HG02588 (cell line): ENCODE measurements around the gene DIP2C.
"Not testable (repeated sequence)": the region's sequence is repeated elsewhere in the genome, so short reads cannot be mapped to it uniquely, and the experiment has no call there.

Source experiments
- ATAC-seq: cut with Tn5 transposase; IDR thresholded peaks from one replicate; pipeline ENCODE4 v1.9.1; 2021; ENCODE audit warnings: mild to moderate bottlenecking, moderate library complexity; ENCODE audit not compliant: unreplicated experiment

Gene DIP2C

GRCh38 chr10:525565-526315 is 163.7 kb downstream of the DIP2C start:
- no peak for ATAC-seq

- ATAC-seq = no peak
Observed at GRCh38 chr10:523925-524324, 165.5 kb downstream of the DIP2C start.

GRCh38 chr10:522350-522749 is 167.1 kb downstream of the DIP2C start:
- ATAC-seq = no peak

GRCh38 chr10:521261-522250 is 167.9 kb downstream of the DIP2C start:
- ATAC-seq = no peak

- ATAC-seq = no peak
Observed at GRCh38 chr10:520402-520787, 169.1 kb downstream of the DIP2C start.

GRCh38 chr10:519716-520401 is 169.6 kb downstream of the DIP2C start:
- ATAC-seq = no peak

- no peak for ATAC-seq
Observed at GRCh38 chr10:519055-519715, 170.3 kb downstream of the DIP2C start.

- ATAC-seq = no peak
Observed at GRCh38 chr10:517872-518475, 171.5 kb downstream of the DIP2C start.

- no peak for ATAC-seq
Observed at GRCh38 chr10:517241-517830, 172.1 kb downstream of the DIP2C start.

- ATAC-seq = no peak
Observed at GRCh38 chr10:516764-517163, 172.7 kb downstream of the DIP2C start.

- ATAC-seq = no peak
Observed at GRCh38 chr10:515674-516073, 173.8 kb downstream of the DIP2C start.

- no peak for ATAC-seq
Observed at GRCh38 chr10:514137-514671, 175.3 kb downstream of the DIP2C start.

GRCh38 chr10:513393-513792 is 176.1 kb downstream of the DIP2C start:
- no peak for ATAC-seq

GRCh38 chr10:512661-513060 is 176.8 kb downstream of the DIP2C start:
- not testable (repeated sequence) for ATAC-seq

- no peak for ATAC-seq
Observed at GRCh38 chr10:511849-512191, 177.6 kb downstream of the DIP2C start.

GRCh38 chr10:511101-511848 is 178.2 kb downstream of the DIP2C start:
- no peak for ATAC-seq

- ATAC-seq = no peak
Observed at GRCh38 chr10:510415-510881, 179.0 kb downstream of the DIP2C start.

GRCh38 chr10:509361-510102 is 179.9 kb downstream of the DIP2C start:
- ATAC-seq = no peak
